GM23338 (cell line): ENCODE measurements around the gene SHPK. TPM values are rescaled to one million over a fixed set of nuclear protein-coding genes. Genes with fewer than 3 reads are reported as not detected.

Experiments
- ATAC-seq: fragments of 200-7000 bp; cut with Tn5 transposase; 3 replicates; pipeline ENCODE4 v1.9.1; 2020
- DNase-seq: peaks from one replicate; pipeline ENCODE4 v3.0.0-alpha.2; 2015; ENCODE audit warnings: low spot score
- H2AFZ ChIP-seq: fragments of 200-600 bp; sonication (generic); 2 replicates; pipeline ENCODE4 v1.8.0; 2016; ENCODE audit warnings: antibody characterized with exemption, mild to moderate bottlenecking, moderate library complexity
- H3F3A ChIP-seq: fragments of 200-600 bp; sonication (generic); replicated peaks from 2 replicates; pipeline ENCODE4 v1.8.0; 2017; ENCODE audit warnings: antibody characterized with exemption, mixed run types, low read depth
- H3K27ac ChIP-seq: fragments of 200-600 bp; sonication (generic); 2 replicates; pipeline ENCODE4 v1.6.1; 2016; ENCODE audit warnings: low read depth
- H3K27me3 ChIP-seq: fragments of 200-600 bp; sonication (generic); 2 replicates; pipeline ENCODE4 v1.8.0; 2016; ENCODE audit warnings: mild to moderate bottlenecking, mixed run types, moderate library complexity; ENCODE audit not compliant: insufficient read depth
- H3K36me3 ChIP-seq: fragments of 200-600 bp; sonication (generic); 2 replicates; pipeline ENCODE4 v1.8.0; 2016; ENCODE audit warnings: mild to moderate bottlenecking; ENCODE audit not compliant: insufficient read depth
- H3K4me1 ChIP-seq: fragments of 200-600 bp; sonication (generic); 2 replicates; pipeline ENCODE4 v1.8.0; 2016; ENCODE audit warnings: mild to moderate bottlenecking, moderate library complexity; ENCODE audit not compliant: insufficient read depth
- H3K4me2 ChIP-seq: fragments of 200-600 bp; sonication (generic); 2 replicates; pipeline ENCODE4 v1.7.1; 2017; ENCODE audit warnings: mixed run types
- H3K4me3 ChIP-seq: fragments of 200-600 bp; sonication (generic); 2 replicates; pipeline ENCODE4 v1.6.1; 2016; ENCODE audit warnings: mixed run types
- H3K79me2 ChIP-seq: fragments of 200-600 bp; sonication (generic); replicated peaks from 2 replicates; pipeline ENCODE4 v1.8.0; 2017; ENCODE audit warnings: mild to moderate bottlenecking; ENCODE audit not compliant: insufficient read depth
- H3K9me2 ChIP-seq: fragments of 200-600 bp; sonication (generic); 2 replicates; pipeline ENCODE4 v1.8.0; 2017; ENCODE audit not compliant: insufficient read depth
- H4K20me1 ChIP-seq: fragments of 200-600 bp; sonication (generic); replicated peaks from 2 replicates; pipeline ENCODE4 v1.8.0; 2017; ENCODE audit warnings: mild to moderate bottlenecking; ENCODE audit not compliant: insufficient read depth
- H3K27ac Mint-ChIP-seq: 2 replicates; pipeline ENCODE4 v1.8.0; 2020; ENCODE audit warnings: inconsistent platforms, mild to moderate bottlenecking, moderate library complexity, mixed read lengths
- H3K27me3 Mint-ChIP-seq: 3 replicates; pipeline ENCODE4 v1.8.0; 2022; ENCODE audit warnings: low read depth, mild to moderate bottlenecking, moderate library complexity, mixed read lengths, inconsistent platforms; ENCODE audit not compliant: insufficient read depth, poor library complexity
- H3K36me3 Mint-ChIP-seq: 3 replicates; pipeline ENCODE4 v1.8.0; 2021; ENCODE audit warnings: low read depth, mild to moderate bottlenecking, inconsistent platforms, moderate library complexity, mixed read lengths
- H3K4me1 Mint-ChIP-seq: 3 replicates; pipeline ENCODE4 v1.8.0; 2020; ENCODE audit warnings: mild to moderate bottlenecking, inconsistent platforms, mixed read lengths
- H3K4me3 Mint-ChIP-seq: 3 replicates; pipeline ENCODE4 v1.8.0; 2021; ENCODE audit warnings: moderate library complexity, mild to moderate bottlenecking, inconsistent platforms, mixed read lengths
- H3K9me3 Mint-ChIP-seq: 3 replicates; pipeline ENCODE4 v1.8.0; 2020; ENCODE audit warnings: moderate library complexity, mild to moderate bottlenecking, inconsistent platforms, mixed read lengths
- CREB1 ChIP-seq: fragments of 250-450 bp; sonication (Bioruptor Pico); IDR thresholded peaks from 2 replicates; pipeline ENCODE4 v1.5.0; 2020; ENCODE audit warnings: low read depth, mild to moderate bottlenecking, moderate library complexity
- EZH2phosphoT487 ChIP-seq: fragments of 200-600 bp; sonication (generic); IDR thresholded peaks from one replicate; pipeline ENCODE4 v1.8.1; 2018; ENCODE audit warnings: antibody characterized with exemption; ENCODE audit not compliant: unreplicated experiment
- NANOG ChIP-seq: IDR thresholded peaks from 2 replicates; pipeline ENCODE4 v1.6.1; 2016; ENCODE audit warnings: antibody characterized with exemption, borderline replicate concordance
- ZNF331 ChIP-seq: fragments of 250-450 bp; sonication (Bioruptor Pico); IDR thresholded peaks from 2 replicates; pipeline ENCODE4 v1.5.0; 2020; ENCODE audit warnings: low read depth, mild to moderate bottlenecking, moderate library complexity
- polyA plus RNA-seq: library from polyadenylated mRNA; unstranded; fragments of >200 nt; fragmentation: Nextera tagmentation; extraction: Ambion mirVana; gene quantifications from 2 replicates; pipeline ENCODE4 v1.2.1, GENCODE V29; 2016
- total RNA-seq: library from RNA; depleted of rRNA; stranded (reverse); fragments of >200 nt; shearing (Covaris generic); gene quantifications from 2 replicates; pipeline ENCODE4 v1.2.3, GENCODE V29; 2014
- TF ChIP-seq, protein P1 (sequence below): fragments of 250-450 bp; sonication (Bioruptor Pico); IDR thresholded peaks from 2 replicates; pipeline ENCODE4 v1.5.0; 2020; ENCODE audit warnings: mild to moderate bottlenecking, moderate library complexity
- TF ChIP-seq, protein P2 (sequence below), 2 experiments: fragments of 200-600 bp in 1 of 2; sonication (generic) in 1 of 2; conservative IDR thresholded peaks; 2 replicates each; pipeline versions ENCODE4 v1.5.1 to v1.6.1; 2016 to 2017; ENCODE audit warnings: antibody characterized with exemption in 2 of 2, low read depth in 2 of 2, mild to moderate bottlenecking in 2 of 2, moderate library complexity in 1 of 2
- TF ChIP-seq, protein P3 (sequence below): IDR thresholded peaks from one replicate; pipeline ENCODE4 v1.6.1; 2018; ENCODE audit warnings: antibody characterized with exemption; ENCODE audit not compliant: unreplicated experiment

Gene SHPK
- total and polyA plus RNA-seq, 2 experiments from 2014 or later, result 11.5 to 34.3 TPM

DNA sequence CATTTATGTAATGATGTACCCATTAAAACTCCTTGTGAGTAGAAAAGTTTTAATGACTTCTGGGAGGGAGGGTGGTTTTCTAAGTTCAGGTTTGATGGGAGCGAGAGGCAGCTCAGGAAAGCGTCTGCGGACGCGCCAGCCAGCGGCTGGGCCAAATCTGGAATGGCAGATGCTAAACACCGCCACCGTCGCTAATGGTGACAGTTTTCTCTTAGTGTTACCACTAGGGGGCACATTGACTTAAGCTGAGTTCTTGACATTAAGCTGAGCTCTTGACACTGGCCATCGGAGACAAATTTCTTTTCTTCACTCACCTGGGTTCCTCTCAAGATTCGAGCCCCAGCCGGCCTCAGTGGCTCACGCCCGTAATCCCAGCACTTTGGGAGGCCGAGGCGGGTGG lies 33.6 kb downstream of the SHPK start:
- H3K9me3 Mint-ChIP-seq, result no peaks in the 10 kb centered on the region
- H4K20me1 ChIP-seq, result no peaks in the 10 kb centered on the region
- H3K4me3 ChIP-seq, result no peak overlapping the region
- peak; percentile 94 for DNase-seq
- H2AFZ ChIP-seq, result no peak overlapping the region
- ATAC-seq, result peak; percentile 87
- peaks cover 8% of the 10 kb centered on the region for H3K36me3 Mint-ChIP-seq
- H3K4me1 Mint-ChIP-seq, result no peaks in the 10 kb centered on the region
- no peaks in the 10 kb centered on the region for H3K4me1 ChIP-seq
- H3K27ac ChIP-seq, result no peak overlapping the region
- H3K27me3 Mint-ChIP-seq, result peaks cover 15% of the 10 kb centered on the region
- H3K27me3 ChIP-seq, result no peaks in the 10 kb centered on the region
- no peak overlapping the region for H3K4me3 Mint-ChIP-seq
- H3K36me3 ChIP-seq, result no peaks in the 10 kb centered on the region
- no peaks in the 10 kb centered on the region for H3K9me2 ChIP-seq
- no peak overlapping the region for H3K4me2 ChIP-seq
- TF ChIP-seq, protein P1, sequence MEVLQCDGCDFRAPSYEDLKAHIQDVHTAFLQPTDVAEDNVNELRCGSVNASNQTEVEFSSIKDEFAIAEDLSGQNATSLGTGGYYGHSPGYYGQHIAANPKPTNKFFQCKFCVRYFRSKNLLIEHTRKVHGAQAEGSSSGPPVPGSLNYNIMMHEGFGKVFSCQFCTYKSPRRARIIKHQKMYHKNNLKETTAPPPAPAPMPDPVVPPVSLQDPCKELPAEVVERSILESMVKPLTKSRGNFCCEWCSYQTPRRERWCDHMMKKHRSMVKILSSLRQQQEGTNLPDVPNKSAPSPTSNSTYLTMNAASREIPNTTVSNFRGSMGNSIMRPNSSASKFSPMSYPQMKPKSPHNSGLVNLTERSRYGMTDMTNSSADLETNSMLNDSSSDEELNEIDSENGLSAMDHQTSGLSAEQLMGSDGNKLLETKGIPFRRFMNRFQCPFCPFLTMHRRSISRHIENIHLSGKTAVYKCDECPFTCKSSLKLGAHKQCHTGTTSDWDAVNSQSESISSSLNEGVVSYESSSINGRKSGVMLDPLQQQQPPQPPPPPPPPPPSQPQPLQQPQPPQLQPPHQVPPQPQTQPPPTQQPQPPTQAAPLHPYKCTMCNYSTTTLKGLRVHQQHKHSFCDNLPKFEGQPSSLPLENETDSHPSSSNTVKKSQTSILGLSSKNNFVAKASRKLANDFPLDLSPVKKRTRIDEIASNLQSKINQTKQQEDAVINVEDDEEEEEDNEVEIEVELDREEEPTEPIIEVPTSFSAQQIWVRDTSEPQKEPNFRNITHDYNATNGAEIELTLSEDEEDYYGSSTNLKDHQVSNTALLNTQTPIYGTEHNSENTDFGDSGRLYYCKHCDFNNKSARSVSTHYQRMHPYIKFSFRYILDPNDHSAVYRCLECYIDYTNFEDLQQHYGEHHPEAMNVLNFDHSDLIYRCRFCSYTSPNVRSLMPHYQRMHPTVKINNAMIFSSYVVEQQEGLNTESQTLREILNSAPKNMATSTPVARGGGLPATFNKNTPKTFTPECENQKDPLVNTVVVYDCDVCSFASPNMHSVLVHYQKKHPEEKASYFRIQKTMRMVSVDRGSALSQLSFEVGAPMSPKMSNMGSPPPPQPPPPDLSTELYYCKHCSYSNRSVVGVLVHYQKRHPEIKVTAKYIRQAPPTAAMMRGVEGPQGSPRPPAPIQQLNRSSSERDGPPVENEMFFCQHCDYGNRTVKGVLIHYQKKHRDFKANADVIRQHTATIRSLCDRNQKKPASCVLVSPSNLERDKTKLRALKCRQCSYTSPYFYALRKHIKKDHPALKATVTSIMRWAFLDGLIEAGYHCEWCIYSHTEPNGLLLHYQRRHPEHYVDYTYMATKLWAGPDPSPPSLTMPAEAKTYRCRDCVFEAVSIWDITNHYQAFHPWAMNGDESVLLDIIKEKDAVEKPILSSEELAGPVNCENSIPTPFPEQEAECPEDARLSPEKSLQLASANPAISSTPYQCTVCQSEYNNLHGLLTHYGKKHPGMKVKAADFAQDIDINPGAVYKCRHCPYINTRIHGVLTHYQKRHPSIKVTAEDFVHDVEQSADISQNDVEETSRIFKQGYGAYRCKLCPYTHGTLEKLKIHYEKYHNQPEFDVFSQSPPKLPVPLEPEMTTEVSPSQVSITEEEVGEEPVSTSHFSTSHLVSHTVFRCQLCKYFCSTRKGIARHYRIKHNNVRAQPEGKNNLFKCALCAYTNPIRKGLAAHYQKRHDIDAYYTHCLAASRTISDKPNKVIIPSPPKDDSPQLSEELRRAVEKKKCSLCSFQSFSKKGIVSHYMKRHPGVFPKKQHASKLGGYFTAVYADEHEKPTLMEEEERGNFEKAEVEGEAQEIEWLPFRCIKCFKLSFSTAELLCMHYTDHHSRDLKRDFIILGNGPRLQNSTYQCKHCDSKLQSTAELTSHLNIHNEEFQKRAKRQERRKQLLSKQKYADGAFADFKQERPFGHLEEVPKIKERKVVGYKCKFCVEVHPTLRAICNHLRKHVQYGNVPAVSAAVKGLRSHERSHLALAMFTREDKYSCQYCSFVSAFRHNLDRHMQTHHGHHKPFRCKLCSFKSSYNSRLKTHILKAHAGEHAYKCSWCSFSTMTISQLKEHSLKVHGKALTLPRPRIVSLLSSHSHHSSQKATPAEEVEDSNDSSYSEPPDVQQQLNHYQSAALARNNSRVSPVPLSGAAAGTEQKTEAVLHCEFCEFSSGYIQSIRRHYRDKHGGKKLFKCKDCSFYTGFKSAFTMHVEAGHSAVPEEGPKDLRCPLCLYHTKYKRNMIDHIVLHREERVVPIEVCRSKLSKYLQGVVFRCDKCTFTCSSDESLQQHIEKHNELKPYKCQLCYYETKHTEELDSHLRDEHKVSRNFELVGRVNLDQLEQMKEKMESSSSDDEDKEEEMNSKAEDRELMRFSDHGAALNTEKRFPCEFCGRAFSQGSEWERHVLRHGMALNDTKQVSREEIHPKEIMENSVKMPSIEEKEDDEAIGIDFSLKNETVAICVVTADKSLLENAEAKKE (CRISPR knock-in tag), result no peak
- TF ChIP-seq, protein P2, sequence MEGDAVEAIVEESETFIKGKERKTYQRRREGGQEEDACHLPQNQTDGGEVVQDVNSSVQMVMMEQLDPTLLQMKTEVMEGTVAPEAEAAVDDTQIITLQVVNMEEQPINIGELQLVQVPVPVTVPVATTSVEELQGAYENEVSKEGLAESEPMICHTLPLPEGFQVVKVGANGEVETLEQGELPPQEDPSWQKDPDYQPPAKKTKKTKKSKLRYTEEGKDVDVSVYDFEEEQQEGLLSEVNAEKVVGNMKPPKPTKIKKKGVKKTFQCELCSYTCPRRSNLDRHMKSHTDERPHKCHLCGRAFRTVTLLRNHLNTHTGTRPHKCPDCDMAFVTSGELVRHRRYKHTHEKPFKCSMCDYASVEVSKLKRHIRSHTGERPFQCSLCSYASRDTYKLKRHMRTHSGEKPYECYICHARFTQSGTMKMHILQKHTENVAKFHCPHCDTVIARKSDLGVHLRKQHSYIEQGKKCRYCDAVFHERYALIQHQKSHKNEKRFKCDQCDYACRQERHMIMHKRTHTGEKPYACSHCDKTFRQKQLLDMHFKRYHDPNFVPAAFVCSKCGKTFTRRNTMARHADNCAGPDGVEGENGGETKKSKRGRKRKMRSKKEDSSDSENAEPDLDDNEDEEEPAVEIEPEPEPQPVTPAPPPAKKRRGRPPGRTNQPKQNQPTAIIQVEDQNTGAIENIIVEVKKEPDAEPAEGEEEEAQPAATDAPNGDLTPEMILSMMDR (conservative IDR thresholded peaks at IDR 0.05; ENCODE audit: low read depth in 2 of 2), result peak; percentile 63 to 84
- peak overlapping the region; percentile 6; the same call in 1 of the 2 replicates for H3K27ac Mint-ChIP-seq
- H3K79me2 ChIP-seq, result no peaks in the 10 kb centered on the region
- no peaks in the 10 kb centered on the region for H3F3A ChIP-seq

DNA sequence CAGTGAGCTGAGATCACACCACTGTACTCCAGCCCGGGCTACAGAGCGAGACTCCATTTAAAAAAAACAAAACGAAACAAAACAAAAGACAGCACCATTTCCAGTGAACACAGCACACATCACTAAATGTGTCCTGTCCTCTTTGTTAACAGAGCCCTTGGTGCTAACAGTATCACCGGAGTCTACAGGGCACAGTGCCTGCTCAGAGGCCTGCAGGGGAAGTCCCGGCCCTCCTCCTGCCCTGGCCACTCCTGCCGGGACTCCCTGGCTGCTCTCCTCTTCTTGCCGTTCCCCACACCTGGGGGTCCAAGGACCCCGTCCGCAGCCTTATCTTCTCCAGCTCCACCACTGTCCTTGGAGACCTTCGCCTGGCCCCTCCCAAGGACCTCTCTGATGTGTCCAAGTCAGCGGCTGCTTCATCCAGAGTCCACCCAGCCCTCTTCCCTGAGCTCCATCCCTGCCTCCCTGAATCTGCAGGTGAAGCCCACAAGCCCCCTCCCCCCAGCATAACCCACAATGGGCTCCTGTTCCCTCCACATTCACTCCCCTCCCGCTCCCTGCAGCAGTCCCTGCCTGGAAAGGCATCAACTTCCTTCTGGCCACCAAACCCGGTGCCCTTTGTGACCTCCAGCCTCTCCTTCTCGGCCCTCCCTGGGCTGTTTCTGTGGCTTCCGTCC lies 35.4 kb downstream of the SHPK start:
- H3K79me2 ChIP-seq, result no peaks in the 10 kb centered on the region
- peaks cover 16% of the 10 kb centered on the region for H3K27me3 Mint-ChIP-seq
- no peaks in the 10 kb centered on the region for H3K9me3 Mint-ChIP-seq
- no peak overlapping the region for H2AFZ ChIP-seq
- no peaks in the 10 kb centered on the region for H3F3A ChIP-seq
- ATAC-seq (no peak), DNase-seq (no peak)
- no peaks in the 10 kb centered on the region for H3K36me3 ChIP-seq
- H3K36me3 Mint-ChIP-seq, result peaks cover 5% of the 10 kb centered on the region; the same call in 2 of the 3 replicates
- no peak overlapping the region for H3K4me3 Mint-ChIP-seq
- H3K9me2 ChIP-seq, result no peaks in the 10 kb centered on the region
- H3K27ac Mint-ChIP-seq, result no peak overlapping the region
- H3K4me1 Mint-ChIP-seq, result no peaks in the 10 kb centered on the region
- no peak overlapping the region for H3K4me3 ChIP-seq
- H3K27ac ChIP-seq, result no peak overlapping the region
- no peaks in the 10 kb centered on the region; the same call in 1 of the 2 replicates for H4K20me1 ChIP-seq
- H3K4me1 ChIP-seq, result no peaks in the 10 kb centered on the region
- H3K27me3 ChIP-seq, result no peaks in the 10 kb centered on the region
- no peak overlapping the region for H3K4me2 ChIP-seq
- TF ChIP-seq, protein P3, sequence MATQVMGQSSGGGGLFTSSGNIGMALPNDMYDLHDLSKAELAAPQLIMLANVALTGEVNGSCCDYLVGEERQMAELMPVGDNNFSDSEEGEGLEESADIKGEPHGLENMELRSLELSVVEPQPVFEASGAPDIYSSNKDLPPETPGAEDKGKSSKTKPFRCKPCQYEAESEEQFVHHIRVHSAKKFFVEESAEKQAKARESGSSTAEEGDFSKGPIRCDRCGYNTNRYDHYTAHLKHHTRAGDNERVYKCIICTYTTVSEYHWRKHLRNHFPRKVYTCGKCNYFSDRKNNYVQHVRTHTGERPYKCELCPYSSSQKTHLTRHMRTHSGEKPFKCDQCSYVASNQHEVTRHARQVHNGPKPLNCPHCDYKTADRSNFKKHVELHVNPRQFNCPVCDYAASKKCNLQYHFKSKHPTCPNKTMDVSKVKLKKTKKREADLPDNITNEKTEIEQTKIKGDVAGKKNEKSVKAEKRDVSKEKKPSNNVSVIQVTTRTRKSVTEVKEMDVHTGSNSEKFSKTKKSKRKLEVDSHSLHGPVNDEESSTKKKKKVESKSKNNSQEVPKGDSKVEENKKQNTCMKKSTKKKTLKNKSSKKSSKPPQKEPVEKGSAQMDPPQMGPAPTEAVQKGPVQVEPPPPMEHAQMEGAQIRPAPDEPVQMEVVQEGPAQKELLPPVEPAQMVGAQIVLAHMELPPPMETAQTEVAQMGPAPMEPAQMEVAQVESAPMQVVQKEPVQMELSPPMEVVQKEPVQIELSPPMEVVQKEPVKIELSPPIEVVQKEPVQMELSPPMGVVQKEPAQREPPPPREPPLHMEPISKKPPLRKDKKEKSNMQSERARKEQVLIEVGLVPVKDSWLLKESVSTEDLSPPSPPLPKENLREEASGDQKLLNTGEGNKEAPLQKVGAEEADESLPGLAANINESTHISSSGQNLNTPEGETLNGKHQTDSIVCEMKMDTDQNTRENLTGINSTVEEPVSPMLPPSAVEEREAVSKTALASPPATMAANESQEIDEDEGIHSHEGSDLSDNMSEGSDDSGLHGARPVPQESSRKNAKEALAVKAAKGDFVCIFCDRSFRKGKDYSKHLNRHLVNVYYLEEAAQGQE, result no peak
- no peak for TF ChIP-seq ZNF331 (CRISPR knock-in tag)
- TF ChIP-seq CREB1 (CRISPR knock-in tag), result no peak
- no peak for TF ChIP-seq NANOG
- no peak for TF ChIP-seq EZH2phosphoT487
